Esophagus muscularis mucosa (tissue), 4 donors: ENCODE measurements around the gene KCTD21. TPM values are rescaled to one million over a fixed set of nuclear protein-coding genes. Genes with fewer than 3 reads are reported as not detected.

ENCODE experiments used
- DNase-seq: peaks from one replicate; pipeline ENCODE4 v3.0.0-alpha.2; 2017; ENCODE audit errors: extremely low spot score
- H3K27ac ChIP-seq, 4 donors: fragments of 200-600 bp; sonication (generic); replicated peaks in 1 of 4; 1 replicate in 3 of 4; 2 replicates in 1 of 4; pipeline ENCODE4 v1.5.1; 2016 to 2019; ENCODE audit warnings: mild to moderate bottlenecking in 1 of 4
- H3K27me3 ChIP-seq, 4 donors: fragments of 200-600 bp; sonication (generic); one replicate each; pipeline versions ENCODE4 v1.5.1 to v1.6.0; 2016 to 2019
- H3K36me3 ChIP-seq, 4 donors: fragments of 200-600 bp; sonication (generic); one replicate each; pipeline ENCODE4 v1.5.1; 2016 to 2019
- H3K4me1 ChIP-seq, 4 donors: fragments of 200-600 bp; sonication (generic); one replicate each; pipeline ENCODE4 v1.5.1; 2016 to 2019
- H3K4me3 ChIP-seq, 4 donors: fragments of 200-600 bp; sonication (generic); 1 replicate in 2 of 4; 2 replicates in 2 of 4; pipeline ENCODE4 v1.5.1; 2016 to 2019; ENCODE audit warnings: mild to moderate bottlenecking in 4 of 4, moderate library complexity in 1 of 4
- H3K9me3 ChIP-seq, 4 donors: fragments of 200-600 bp; sonication (generic); 1 replicate in 3 of 4; 2 replicates in 1 of 4; pipeline ENCODE4 v1.5.1; 2016 to 2019
- EP300 ChIP-seq: sonication (generic); formaldehyde crosslinking; IDR thresholded peaks from one replicate; pipeline ENCODE4 v1.6.1; 2017; ENCODE audit warnings: antibody characterized with exemption
- POLR2A ChIP-seq: fragments of 450-650 bp; IDR thresholded peaks from one replicate; pipeline ENCODE4 v1.6.1; 2017; ENCODE audit warnings: antibody characterized with exemption, moderate library complexity, mild to moderate bottlenecking, low read depth
- POLR2AphosphoS5 ChIP-seq, 2 donors: sonication (generic); formaldehyde crosslinking; IDR thresholded peaks; one replicate each; pipeline ENCODE4 v1.6.1; 2017; ENCODE audit warnings: antibody characterized with exemption in 2 of 2
- WGBS: methylation state at CpG from one replicate; pipeline ENCODE4 v1.1.5; 2018; 5-methylcytosine and 5-hydroxymethylcytosine counted together
- intact Hi-C: fragments of 100-400 bp; cut with DNase I; formaldehyde crosslinking; loops from one replicate; pipeline ENCODE4 v1.15.1; 2023
- total RNA-seq, 4 donors: library from RNA; depleted of rRNA; stranded (reverse); fragments of >200 nt; gene quantifications; one replicate each; pipeline versions ENCODE4 v1.1.0 to v1.2.1, GENCODE V29; 2016
- TF ChIP-seq, protein P1 (sequence below), 3 experiments: fragments of 200-600 bp in 2 of 3; fragments of 450-650 bp in 1 of 3; sonication (generic) in 2 of 3; IDR thresholded peaks; one replicate each; pipeline ENCODE4 v1.5.1; 2017 to 2019; ENCODE audit warnings: antibody characterized with exemption in 3 of 3, mild to moderate bottlenecking in 2 of 3, moderate library complexity in 1 of 3

KCTD21 gene
- total RNA-seq, 4 donors from 2014 or later = 6.6 to 21.0 (median 12.1) TPM

DNA sequence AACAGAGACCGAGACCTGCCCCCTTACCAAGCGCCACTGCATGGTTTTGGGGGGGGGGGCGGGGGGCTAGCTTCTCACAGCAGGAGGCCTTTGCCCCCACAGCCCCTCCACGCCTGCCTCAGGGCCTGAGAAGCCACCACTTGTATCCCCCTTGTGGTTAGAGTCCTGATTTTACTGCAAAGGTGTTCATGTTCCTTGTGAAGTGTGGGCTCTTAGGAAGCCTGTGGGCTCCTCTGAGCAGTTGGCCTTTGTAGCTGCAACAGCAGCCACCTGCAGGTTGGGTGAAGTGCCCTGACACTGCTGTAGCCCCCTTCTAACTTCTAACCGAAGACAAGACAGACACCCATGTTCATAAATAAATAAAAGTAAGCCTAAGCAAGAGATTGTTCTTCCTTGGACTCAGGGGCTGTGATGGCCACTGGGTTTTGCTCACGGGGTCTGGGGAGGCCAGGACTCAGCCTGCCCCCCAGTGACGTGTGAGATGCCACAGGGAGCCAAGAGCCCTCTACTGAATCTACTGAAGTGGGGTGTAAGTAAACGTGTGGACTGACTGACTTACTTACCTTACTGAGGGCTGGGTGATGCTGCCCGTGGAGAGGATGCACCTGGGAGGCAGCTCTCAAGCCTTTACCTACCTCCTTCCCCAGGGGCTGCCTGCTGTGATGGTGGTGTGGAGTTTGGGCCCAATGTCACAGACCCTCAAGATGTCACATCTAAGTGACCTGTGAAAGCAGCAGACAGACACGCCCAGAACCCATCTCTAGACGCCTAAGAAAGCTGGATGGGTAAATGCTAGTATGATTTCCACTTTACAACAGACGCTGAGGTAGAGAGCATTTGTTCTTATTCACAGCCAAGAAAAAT is 26.1 kb upstream of the KCTD21 start:
- WGBS = 82% methylated on average over 10 of the region's 12 CpGs
- intact Hi-C loops = no loop called here
- Histone ChIP-seq H3K9me3 (no peaks in the 10 kb centered on the region), H3K4me3 (no peak overlapping the region), H3K27ac (no peak overlapping the region), H3K36me3 (peaks cover 28 to 79% (median 69%) of the 10 kb centered on the region in 4 donors), H3K27me3 (no peaks in the 10 kb centered on the region), H3K4me1 (no peaks in the 10 kb centered on the region)
- TF ChIP-seq, protein P1, sequence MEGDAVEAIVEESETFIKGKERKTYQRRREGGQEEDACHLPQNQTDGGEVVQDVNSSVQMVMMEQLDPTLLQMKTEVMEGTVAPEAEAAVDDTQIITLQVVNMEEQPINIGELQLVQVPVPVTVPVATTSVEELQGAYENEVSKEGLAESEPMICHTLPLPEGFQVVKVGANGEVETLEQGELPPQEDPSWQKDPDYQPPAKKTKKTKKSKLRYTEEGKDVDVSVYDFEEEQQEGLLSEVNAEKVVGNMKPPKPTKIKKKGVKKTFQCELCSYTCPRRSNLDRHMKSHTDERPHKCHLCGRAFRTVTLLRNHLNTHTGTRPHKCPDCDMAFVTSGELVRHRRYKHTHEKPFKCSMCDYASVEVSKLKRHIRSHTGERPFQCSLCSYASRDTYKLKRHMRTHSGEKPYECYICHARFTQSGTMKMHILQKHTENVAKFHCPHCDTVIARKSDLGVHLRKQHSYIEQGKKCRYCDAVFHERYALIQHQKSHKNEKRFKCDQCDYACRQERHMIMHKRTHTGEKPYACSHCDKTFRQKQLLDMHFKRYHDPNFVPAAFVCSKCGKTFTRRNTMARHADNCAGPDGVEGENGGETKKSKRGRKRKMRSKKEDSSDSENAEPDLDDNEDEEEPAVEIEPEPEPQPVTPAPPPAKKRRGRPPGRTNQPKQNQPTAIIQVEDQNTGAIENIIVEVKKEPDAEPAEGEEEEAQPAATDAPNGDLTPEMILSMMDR (IDR thresholded peaks at IDR 0.05) = no peak
- TF ChIP-seq EP300 (no peak), POLR2AphosphoS5 (IDR thresholded peaks at IDR 0.05) (no peak), POLR2A (no peak)
- DNase-seq = no peak

DNA sequence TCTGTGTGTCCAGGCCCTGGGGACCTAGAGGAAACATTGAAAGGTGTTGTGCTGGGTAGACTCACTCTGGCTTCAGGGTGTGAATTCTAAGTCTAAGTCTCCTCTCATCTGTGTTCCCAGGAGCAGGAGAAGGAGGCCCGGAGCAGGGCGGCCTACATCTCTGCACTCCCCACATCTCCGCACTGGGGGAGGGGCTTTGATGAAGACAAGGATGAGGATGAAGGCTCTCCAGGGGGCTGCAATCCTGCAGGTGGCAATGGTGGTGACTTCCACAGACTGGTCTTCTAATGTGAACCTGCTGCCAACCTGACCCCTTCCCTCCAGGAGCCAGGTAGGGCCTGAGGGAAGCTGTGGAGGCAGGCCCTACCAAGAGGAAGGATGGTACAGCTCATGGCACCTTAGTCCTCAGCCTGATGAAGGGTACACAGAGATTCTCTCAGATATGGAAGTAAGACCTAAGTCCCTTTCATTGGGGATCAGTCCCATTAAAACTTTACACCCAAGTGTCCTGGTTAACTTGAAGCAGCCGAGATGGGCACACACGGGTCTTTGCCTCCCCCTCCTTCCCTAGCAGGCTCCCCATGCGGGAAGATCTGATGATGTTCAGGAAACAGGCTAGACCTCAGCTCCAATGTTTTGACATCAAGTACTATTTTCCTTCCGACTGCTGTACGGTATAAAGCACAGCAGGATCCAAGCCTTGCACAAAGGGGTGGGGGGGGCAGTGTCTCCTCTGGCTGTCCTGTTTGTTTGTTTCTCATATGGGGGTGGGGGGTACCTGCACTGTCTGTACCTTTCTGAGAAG is 25.3 kb upstream of the KCTD21 start:
- TF ChIP-seq POLR2A (no peak), POLR2AphosphoS5 (IDR thresholded peaks at IDR 0.05) (no peak), EP300 (no peak)
- TF ChIP-seq, protein P1 (IDR thresholded peaks at IDR 0.05) = no peak
- Histone ChIP-seq H3K4me3 (no peak overlapping the region), H3K27me3 (no peaks in the 10 kb centered on the region), H3K9me3 (no peaks in the 10 kb centered on the region), H3K27ac (no peak overlapping the region), H3K4me1 (no peaks in the 10 kb centered on the region), H3K36me3 (peaks cover 34 to 79% (median 69%) of the 10 kb centered on the region in 4 donors)
- no peak for DNase-seq
- 65% methylated on average over 8 of the region's 8 CpGs for WGBS
- intact Hi-C loops = no loop called here

DNA sequence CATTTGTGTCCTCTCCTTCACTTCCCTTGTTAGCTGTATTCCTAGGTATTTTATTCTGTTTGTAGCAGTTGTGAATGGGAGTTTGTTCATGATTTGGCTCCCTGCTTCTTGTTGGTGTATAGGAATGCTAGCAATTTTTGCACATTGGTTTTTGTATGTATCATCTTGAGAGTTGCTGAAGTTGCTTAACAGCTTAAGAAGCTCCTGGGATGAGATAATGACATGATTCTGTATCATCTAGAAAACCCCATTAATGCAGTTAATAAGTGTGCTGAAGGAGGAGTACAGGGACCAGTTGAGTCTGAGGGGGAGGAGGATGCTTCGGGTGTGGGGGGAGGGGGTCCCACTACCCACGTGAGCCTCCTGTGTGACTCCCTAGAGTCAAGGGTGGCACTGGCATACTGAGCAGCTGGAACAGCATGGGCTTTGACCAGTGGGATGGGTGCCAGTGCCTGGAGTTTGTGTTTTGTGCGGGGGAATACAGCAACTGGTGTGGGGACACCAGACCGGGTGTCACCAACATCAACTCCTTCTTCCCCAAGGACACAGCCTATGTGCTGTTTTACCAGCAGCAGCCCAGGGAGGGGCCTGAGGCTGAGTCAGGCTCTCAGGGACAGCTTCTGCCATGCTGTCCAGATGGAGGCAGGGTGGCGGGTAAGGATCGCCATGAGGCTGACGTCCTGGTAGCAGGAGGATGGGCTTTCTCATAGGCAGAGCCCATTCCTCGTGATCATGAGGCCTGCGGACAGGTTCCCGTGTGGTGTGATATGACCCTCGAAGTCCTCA is 24.4 kb upstream of the KCTD21 start:
- Histone ChIP-seq H3K4me1 (no peaks in the 10 kb centered on the region), H3K36me3 (peaks cover 31 to 79% (median 67%) of the 10 kb centered on the region in 4 donors), H3K9me3 (no peaks in the 10 kb centered on the region), H3K4me3 (no peak overlapping the region), H3K27me3 (no peaks in the 10 kb centered on the region), H3K27ac (no peak overlapping the region)
- DNase-seq = no peak
- intact Hi-C loops = no loop called here
- TF ChIP-seq, protein P1 (IDR thresholded peaks at IDR 0.05) = no peak
- TF ChIP-seq EP300 (no peak), POLR2AphosphoS5 (IDR thresholded peaks at IDR 0.05) (peak in 1 of 2 donors; percentile 7)
- WGBS = 90% methylated on average over 11 of the region's 11 CpGs

DNA sequence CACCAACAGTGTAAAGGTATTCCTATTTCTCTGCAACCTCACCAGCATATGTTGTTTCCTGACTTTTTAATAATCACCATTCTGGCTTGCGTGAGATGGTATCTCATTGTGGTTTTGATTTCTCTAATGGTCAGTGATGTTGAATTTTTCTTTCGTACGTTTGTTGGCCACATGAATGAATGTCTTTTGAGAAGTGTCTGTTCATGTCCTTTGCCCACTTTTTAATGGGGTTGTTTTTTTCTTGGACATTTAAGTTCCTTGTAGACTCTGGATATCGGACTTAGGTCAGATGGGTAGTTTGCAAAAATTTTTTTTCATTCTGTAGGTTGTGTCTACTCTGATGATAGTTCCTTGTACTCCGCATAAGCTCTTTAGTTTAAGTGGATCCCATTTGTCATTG is 23.1 kb upstream of the KCTD21 start:
- TF ChIP-seq POLR2AphosphoS5 (IDR thresholded peaks at IDR 0.05) (no peak), EP300 (no peak), POLR2A (no peak)
- TF ChIP-seq, protein P1 (IDR thresholded peaks at IDR 0.05) = no peak
- H3K9me3 ChIP-seq = no peaks in the 10 kb centered on the region
- no peaks in the 10 kb centered on the region for H3K4me1 ChIP-seq
- H3K36me3 ChIP-seq = peaks cover 33 to 78% (median 71%) of the 10 kb centered on the region in 4 donors
- H3K4me3 ChIP-seq = no peak overlapping the region
- WGBS = 94% methylated on average over 5 of the region's 5 CpGs
- intact Hi-C loops = no loop called here
- DNase-seq = no peak
- no peaks in the 10 kb centered on the region for H3K27me3 ChIP-seq
- H3K27ac ChIP-seq = no peak overlapping the region
